Liver (tissue), 9 donors: ENCODE data around the gene VDR. TPM values are rescaled to one million over a fixed set of nuclear protein-coding genes. Genes with fewer than 3 reads are reported as not detected.

Experiments
- DNase-seq: peaks from one replicate; pipeline ENCODE4 v3.0.0-alpha.2; 2017; ENCODE audit warnings: low spot score
- H3K27ac ChIP-seq, 2 donors: one replicate each; pipeline ENCODE4 v1.7.0; 2013; ENCODE audit warnings: inconsistent platforms in 2 of 2, low read length in 2 of 2, control low read depth in 1 of 2, low read depth in 1 of 2, mild to moderate bottlenecking in 1 of 2
- H3K27me3 ChIP-seq, 4 donors: one replicate each; pipeline versions ENCODE4 v1.6.1 to v1.7.0; 2013; ENCODE audit warnings: low read length in 3 of 4, inconsistent platforms in 1 of 4, mild to moderate bottlenecking in 1 of 4, moderate library complexity in 1 of 4; ENCODE audit not compliant: control insufficient read depth in 4 of 4, insufficient read depth in 4 of 4
- H3K36me3 ChIP-seq, 4 donors: one replicate each; pipeline versions ENCODE4 v1.6.1 to v1.7.0; 2013; ENCODE audit warnings: low read length in 3 of 4, mild to moderate bottlenecking in 3 of 4, low read depth in 1 of 4, moderate library complexity in 1 of 4; ENCODE audit not compliant: control insufficient read depth in 4 of 4, insufficient read depth in 3 of 4
- H3K4me1 ChIP-seq, 4 donors: one replicate each; pipeline versions ENCODE4 v1.6.1 to v1.7.0; 2013; ENCODE audit warnings: low read length in 3 of 4, mild to moderate bottlenecking in 3 of 4, moderate library complexity in 1 of 4; ENCODE audit not compliant: control insufficient read depth in 4 of 4, insufficient read depth in 4 of 4
- H3K4me3 ChIP-seq, 3 donors: one replicate each; pipeline versions ENCODE4 v1.6.1 to v1.7.0; 2013; ENCODE audit warnings: low read length in 3 of 3, control low read depth in 1 of 3, low read depth in 1 of 3, mild to moderate bottlenecking in 1 of 3
- H3K9ac ChIP-seq, 2 donors: one replicate each; pipeline ENCODE4 v1.7.0; 2013; ENCODE audit warnings: low read length in 2 of 2, mild to moderate bottlenecking in 2 of 2, moderate library complexity in 2 of 2, control low read depth in 1 of 2, low read depth in 1 of 2
- H3K9me3 ChIP-seq, 4 donors: one replicate each; pipeline versions ENCODE4 v1.6.1 to v1.7.0; 2013; ENCODE audit warnings: low read length in 3 of 4; ENCODE audit not compliant: control insufficient read depth in 4 of 4
- ATF3 ChIP-seq: IDR thresholded peaks from 2 replicates; pipeline ENCODE4 v1.6.1; 2016; ENCODE audit warnings: antibody characterized with exemption
- EGR1 ChIP-seq, 2 donors: IDR thresholded peaks; 2 replicates each; pipeline ENCODE4 v1.6.1; 2016 to 2018; ENCODE audit warnings: antibody characterized with exemption in 2 of 2, low read depth in 2 of 2
- FOXA1 ChIP-seq: IDR thresholded peaks from 2 replicates; pipeline ENCODE4 v1.6.1; 2016; ENCODE audit warnings: antibody characterized with exemption
- FOXA2 ChIP-seq: IDR thresholded peaks from 2 replicates; pipeline ENCODE4 v1.6.1; 2016; ENCODE audit warnings: antibody characterized with exemption
- GABPA ChIP-seq, 2 donors: IDR thresholded peaks in 1 of 2; conservative IDR thresholded peaks in 1 of 2; 2 replicates each; pipeline ENCODE4 v1.6.1; 2016; ENCODE audit warnings: antibody characterized with exemption in 2 of 2, mild to moderate bottlenecking in 1 of 2, moderate library complexity in 1 of 2
- HNF4A ChIP-seq, 2 donors: conservative IDR thresholded peaks; 2 replicates each; pipeline ENCODE4 v1.6.1; 2016; ENCODE audit warnings: antibody characterized with exemption in 2 of 2, mild to moderate bottlenecking in 2 of 2
- HNF4G ChIP-seq: IDR thresholded peaks from 2 replicates; pipeline ENCODE4 v1.6.1; 2016; ENCODE audit warnings: antibody characterized with exemption
- JUND ChIP-seq, 2 donors: IDR thresholded peaks; 2 replicates each; pipeline ENCODE4 v1.6.1; 2016; ENCODE audit warnings: antibody characterized with exemption in 2 of 2
- MAX ChIP-seq: IDR thresholded peaks from 2 replicates; pipeline ENCODE4 v1.6.1; 2016; ENCODE audit warnings: antibody characterized with exemption
- NR2F2 ChIP-seq: IDR thresholded peaks from 2 replicates; pipeline ENCODE4 v1.6.1; 2016; ENCODE audit warnings: antibody characterized with exemption
- RAD21 ChIP-seq, 2 donors: IDR thresholded peaks; 2 replicates each; pipeline ENCODE4 v1.6.1; 2016; ENCODE audit warnings: antibody characterized with exemption in 2 of 2, mild to moderate bottlenecking in 2 of 2
- RXRA ChIP-seq, 2 donors: IDR thresholded peaks; 2 replicates each; pipeline ENCODE4 v1.6.1; 2017 to 2018; ENCODE audit warnings: antibody characterized with exemption in 2 of 2, mild to moderate bottlenecking in 1 of 2
- SP1 ChIP-seq: IDR thresholded peaks from 2 replicates; pipeline ENCODE4 v1.6.1; 2018; ENCODE audit warnings: antibody characterized with exemption, mild to moderate bottlenecking
- TAF1 ChIP-seq: conservative IDR thresholded peaks from 2 replicates; pipeline ENCODE4 v1.6.1; 2016; ENCODE audit warnings: antibody characterized with exemption, mild to moderate bottlenecking
- YY1 ChIP-seq: IDR thresholded peaks from 2 replicates; pipeline ENCODE4 v1.6.1; 2016; ENCODE audit warnings: antibody characterized with exemption, mild to moderate bottlenecking
- ZBTB33 ChIP-seq: IDR thresholded peaks from 2 replicates; pipeline ENCODE4 v1.6.1; 2016; ENCODE audit warnings: antibody characterized with exemption
- WGBS: extraction: QIAGEN DNeasy Blood & Tissue Kit; methylation state at CpG from one replicate; pipeline ENCODE4 v1.1.7; 2013; 5-methylcytosine and 5-hydroxymethylcytosine counted together
- polyA plus RNA-seq, 2 donors: library from polyadenylated mRNA; stranded (reverse) in 1 of 2; unstranded in 1 of 2; fragments of 200-250 nt in 1 of 2; fragments of >200 nt in 1 of 2; fragmentation: Nextera tagmentation in 1 of 2; extraction: Ambion mirVana in 1 of 2; gene quantifications; one replicate each; pipeline versions ENCODE4 v1.2.1 to v1.2.3, GENCODE V29; 2013 to 2015
- total RNA-seq, 2 donors: library from RNA; depleted of rRNA; stranded (reverse); fragments of >200 nt; gene quantifications; one replicate each; pipeline ENCODE4 v1.2.3, GENCODE V29; 2014
- TF ChIP-seq, protein P1 (sequence below): IDR thresholded peaks from 2 replicates; pipeline ENCODE4 v1.6.1; 2016; ENCODE audit warnings: antibody characterized with exemption, mild to moderate bottlenecking
- TF ChIP-seq, protein P2 (sequence below): fragments of 150-350 bp; IDR thresholded peaks from 2 replicates; pipeline ENCODE4 v1.5.1; 2017; ENCODE audit warnings: improper control_type of control experiment, low read depth, low read length; ENCODE audit not compliant: missing input control
- donor health status: healthy.
- donor health status: healthy.
- donor health status: healthy.
- donor health status: healthy.
- donor health status: healthy.

Gene VDR
- total and polyA plus RNA-seq, 4 donors = 0.25 to 0.47 (median 0.35) TPM

- 88% methylated on average over 6 of the region's 6 CpGs for WGBS
- Histone ChIP-seq H3K36me3 (no peaks in the 10 kb centered on the region), H3K9ac (no peak overlapping the region), H3K27ac (no peak overlapping the region), H3K4me1 (peaks cover 0 to 6% (median 2%) of the 10 kb centered on the region in 4 donors), H3K4me3 (no peak overlapping the region), H3K27me3 (no peaks in the 10 kb centered on the region), H3K9me3 (no peaks in the 10 kb centered on the region)
- TF ChIP-seq ATF3 (no peak), YY1 (no peak), EGR1 (IDR thresholded peaks at IDR 0.05; ENCODE audit: low read depth in 2 of 2) (no peak), FOXA2 (no peak), JUND (IDR thresholded peaks at IDR 0.05) (no peak), HNF4A (conservative IDR thresholded peaks at IDR 0.05) (no peak), FOXA1 (no peak), MAX (no peak)
- TF ChIP-seq, protein P1, sequence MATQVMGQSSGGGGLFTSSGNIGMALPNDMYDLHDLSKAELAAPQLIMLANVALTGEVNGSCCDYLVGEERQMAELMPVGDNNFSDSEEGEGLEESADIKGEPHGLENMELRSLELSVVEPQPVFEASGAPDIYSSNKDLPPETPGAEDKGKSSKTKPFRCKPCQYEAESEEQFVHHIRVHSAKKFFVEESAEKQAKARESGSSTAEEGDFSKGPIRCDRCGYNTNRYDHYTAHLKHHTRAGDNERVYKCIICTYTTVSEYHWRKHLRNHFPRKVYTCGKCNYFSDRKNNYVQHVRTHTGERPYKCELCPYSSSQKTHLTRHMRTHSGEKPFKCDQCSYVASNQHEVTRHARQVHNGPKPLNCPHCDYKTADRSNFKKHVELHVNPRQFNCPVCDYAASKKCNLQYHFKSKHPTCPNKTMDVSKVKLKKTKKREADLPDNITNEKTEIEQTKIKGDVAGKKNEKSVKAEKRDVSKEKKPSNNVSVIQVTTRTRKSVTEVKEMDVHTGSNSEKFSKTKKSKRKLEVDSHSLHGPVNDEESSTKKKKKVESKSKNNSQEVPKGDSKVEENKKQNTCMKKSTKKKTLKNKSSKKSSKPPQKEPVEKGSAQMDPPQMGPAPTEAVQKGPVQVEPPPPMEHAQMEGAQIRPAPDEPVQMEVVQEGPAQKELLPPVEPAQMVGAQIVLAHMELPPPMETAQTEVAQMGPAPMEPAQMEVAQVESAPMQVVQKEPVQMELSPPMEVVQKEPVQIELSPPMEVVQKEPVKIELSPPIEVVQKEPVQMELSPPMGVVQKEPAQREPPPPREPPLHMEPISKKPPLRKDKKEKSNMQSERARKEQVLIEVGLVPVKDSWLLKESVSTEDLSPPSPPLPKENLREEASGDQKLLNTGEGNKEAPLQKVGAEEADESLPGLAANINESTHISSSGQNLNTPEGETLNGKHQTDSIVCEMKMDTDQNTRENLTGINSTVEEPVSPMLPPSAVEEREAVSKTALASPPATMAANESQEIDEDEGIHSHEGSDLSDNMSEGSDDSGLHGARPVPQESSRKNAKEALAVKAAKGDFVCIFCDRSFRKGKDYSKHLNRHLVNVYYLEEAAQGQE = no peak
- no peak for DNase-seq
Measured at GRCh38 chr12:47825173-47825639, 79.6 kb downstream of the VDR start.

DNA sequence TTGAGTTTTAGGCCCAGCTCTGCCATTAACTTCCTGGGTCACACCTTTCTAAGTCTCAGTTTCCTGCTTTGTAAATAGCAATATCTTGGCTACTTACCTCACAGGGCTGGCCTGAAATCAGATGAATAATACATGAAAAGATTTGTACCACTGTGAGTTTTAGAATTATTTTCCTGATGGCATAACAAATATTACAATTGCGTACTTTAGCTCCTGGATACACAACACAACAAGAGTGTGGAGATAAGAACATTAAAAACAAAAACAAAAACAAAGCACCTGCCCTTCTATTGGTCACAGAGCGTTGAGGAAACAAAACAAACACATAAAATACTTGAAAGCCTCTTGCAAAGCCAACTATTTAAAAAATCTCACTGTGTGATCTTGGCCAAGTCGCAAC lies 80.2 kb downstream of the VDR start:
- no peak overlapping the region for H3K9ac ChIP-seq
- no peaks in the 10 kb centered on the region for H3K27me3 ChIP-seq
- no peak overlapping the region for H3K4me3 ChIP-seq
- no peaks in the 10 kb centered on the region for H3K9me3 ChIP-seq
- H3K4me1 ChIP-seq = peaks cover 0 to 9% (median 5%) of the 10 kb centered on the region in 4 donors
- 92% methylated on average over 3 of the region's 3 CpGs for WGBS
- H3K36me3 ChIP-seq = no peaks in the 10 kb centered on the region
- TF ChIP-seq EGR1 (IDR thresholded peaks at IDR 0.05; ENCODE audit: low read depth in 2 of 2) = no peak
- no peak for TF ChIP-seq GABPA (IDR thresholded peaks at IDR 0.05 in 1 of 2, conservative IDR thresholded peaks at IDR 0.05 in 1 of 2)
- TF ChIP-seq RAD21 (IDR thresholded peaks at IDR 0.05) = no peak
- TF ChIP-seq JUND (IDR thresholded peaks at IDR 0.05) = no peak
- TF ChIP-seq YY1 = no peak
- no peak for TF ChIP-seq HNF4A (conservative IDR thresholded peaks at IDR 0.05)
- TF ChIP-seq ZBTB33 = no peak
- no peak for TF ChIP-seq HNF4G
- no peak for TF ChIP-seq RXRA (IDR thresholded peaks at IDR 0.05)
- TF ChIP-seq FOXA1 = no peak
- no peak for TF ChIP-seq SP1
- TF ChIP-seq NR2F2 = no peak
- TF ChIP-seq, protein P2, sequence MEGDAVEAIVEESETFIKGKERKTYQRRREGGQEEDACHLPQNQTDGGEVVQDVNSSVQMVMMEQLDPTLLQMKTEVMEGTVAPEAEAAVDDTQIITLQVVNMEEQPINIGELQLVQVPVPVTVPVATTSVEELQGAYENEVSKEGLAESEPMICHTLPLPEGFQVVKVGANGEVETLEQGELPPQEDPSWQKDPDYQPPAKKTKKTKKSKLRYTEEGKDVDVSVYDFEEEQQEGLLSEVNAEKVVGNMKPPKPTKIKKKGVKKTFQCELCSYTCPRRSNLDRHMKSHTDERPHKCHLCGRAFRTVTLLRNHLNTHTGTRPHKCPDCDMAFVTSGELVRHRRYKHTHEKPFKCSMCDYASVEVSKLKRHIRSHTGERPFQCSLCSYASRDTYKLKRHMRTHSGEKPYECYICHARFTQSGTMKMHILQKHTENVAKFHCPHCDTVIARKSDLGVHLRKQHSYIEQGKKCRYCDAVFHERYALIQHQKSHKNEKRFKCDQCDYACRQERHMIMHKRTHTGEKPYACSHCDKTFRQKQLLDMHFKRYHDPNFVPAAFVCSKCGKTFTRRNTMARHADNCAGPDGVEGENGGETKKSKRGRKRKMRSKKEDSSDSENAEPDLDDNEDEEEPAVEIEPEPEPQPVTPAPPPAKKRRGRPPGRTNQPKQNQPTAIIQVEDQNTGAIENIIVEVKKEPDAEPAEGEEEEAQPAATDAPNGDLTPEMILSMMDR = no peak
- TF ChIP-seq FOXA2 = no peak
- no peak for TF ChIP-seq TAF1
- TF ChIP-seq, protein P1 = no peak
- TF ChIP-seq ATF3 = no peak
- no peak for TF ChIP-seq MAX
- H3K27ac ChIP-seq = no peak overlapping the region
- DNase-seq = no peak
